ENCODE measurements around the gene OR2K2. TPM values are rescaled to one million over a fixed set of nuclear protein-coding genes. Genes with fewer than 3 reads are reported as not detected.

Gene OR2K2
- total RNA-seq, 1 experiment from 2014 or later = 0.26 TPM

Other genes starting within 250 kb of the OR2K2 start
- 69.0 and 87.3 TPM in 2 replicates for gene ECPAS, start 154.2 kb upstream of the OR2K2 start, total RNA-seq (2014; rRNA removed)
- gene ZNF483, start 195.0 kb upstream of the OR2K2 start, total RNA-seq (2014; rRNA removed) = 3.0 and 3.9 TPM in 2 replicates